ENCODE measurements around the gene ARRDC5. TPM values are rescaled to one million over a fixed set of nuclear protein-coding genes. Genes with fewer than 3 reads are reported as not detected.
A peak's percentile ranks its signal among the peaks of the same experiment; 100 is the strongest.

The ARRDC5 gene
- total RNA-seq, 1 experiment from 2014 or later, result not detected

DNA sequence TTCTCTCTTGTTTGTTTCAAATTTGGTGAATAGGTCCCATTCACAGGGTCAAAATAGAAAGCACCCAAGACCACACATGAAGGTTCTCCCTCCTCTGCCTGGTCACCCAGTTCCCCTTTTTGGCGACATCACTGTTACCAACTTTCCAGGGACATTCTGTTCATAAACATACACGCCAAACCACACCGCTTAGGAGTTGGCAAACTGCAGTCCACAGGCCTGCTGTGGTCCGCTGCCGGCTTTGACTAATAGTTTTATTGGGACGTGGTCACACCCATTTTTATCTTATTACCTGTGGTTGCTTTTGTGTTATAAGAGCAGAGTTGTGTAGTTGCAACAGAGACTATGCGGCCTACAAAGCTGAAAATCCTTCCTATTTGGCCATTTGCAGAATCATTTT lies 30.8 kb upstream of the ARRDC5 start:
- no peak for TF ChIP-seq NR2C2 (CRISPR knock-in tag; IDR thresholded peaks at IDR 0.05)
- TF ChIP-seq ZNF121 (CRISPR knock-in tag; IDR thresholded peaks at IDR 0.05), result no peak
- TF ChIP-seq TEAD1 (CRISPR knock-in tag; IDR thresholded peaks at IDR 0.05), result no peak
- TF ChIP-seq ATF1 (CRISPR knock-in tag; IDR thresholded peaks at IDR 0.05), result no peak
- no peak for TF ChIP-seq USF1 (CRISPR knock-in tag; IDR thresholded peaks at IDR 0.05)
- TF ChIP-seq, protein P1, sequence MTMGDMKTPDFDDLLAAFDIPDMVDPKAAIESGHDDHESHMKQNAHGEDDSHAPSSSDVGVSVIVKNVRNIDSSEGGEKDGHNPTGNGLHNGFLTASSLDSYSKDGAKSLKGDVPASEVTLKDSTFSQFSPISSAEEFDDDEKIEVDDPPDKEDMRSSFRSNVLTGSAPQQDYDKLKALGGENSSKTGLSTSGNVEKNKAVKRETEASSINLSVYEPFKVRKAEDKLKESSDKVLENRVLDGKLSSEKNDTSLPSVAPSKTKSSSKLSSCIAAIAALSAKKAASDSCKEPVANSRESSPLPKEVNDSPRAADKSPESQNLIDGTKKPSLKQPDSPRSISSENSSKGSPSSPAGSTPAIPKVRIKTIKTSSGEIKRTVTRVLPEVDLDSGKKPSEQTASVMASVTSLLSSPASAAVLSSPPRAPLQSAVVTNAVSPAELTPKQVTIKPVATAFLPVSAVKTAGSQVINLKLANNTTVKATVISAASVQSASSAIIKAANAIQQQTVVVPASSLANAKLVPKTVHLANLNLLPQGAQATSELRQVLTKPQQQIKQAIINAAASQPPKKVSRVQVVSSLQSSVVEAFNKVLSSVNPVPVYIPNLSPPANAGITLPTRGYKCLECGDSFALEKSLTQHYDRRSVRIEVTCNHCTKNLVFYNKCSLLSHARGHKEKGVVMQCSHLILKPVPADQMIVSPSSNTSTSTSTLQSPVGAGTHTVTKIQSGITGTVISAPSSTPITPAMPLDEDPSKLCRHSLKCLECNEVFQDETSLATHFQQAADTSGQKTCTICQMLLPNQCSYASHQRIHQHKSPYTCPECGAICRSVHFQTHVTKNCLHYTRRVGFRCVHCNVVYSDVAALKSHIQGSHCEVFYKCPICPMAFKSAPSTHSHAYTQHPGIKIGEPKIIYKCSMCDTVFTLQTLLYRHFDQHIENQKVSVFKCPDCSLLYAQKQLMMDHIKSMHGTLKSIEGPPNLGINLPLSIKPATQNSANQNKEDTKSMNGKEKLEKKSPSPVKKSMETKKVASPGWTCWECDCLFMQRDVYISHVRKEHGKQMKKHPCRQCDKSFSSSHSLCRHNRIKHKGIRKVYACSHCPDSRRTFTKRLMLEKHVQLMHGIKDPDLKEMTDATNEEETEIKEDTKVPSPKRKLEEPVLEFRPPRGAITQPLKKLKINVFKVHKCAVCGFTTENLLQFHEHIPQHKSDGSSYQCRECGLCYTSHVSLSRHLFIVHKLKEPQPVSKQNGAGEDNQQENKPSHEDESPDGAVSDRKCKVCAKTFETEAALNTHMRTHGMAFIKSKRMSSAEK (CRISPR knock-in tag; IDR thresholded peaks at IDR 0.05; ENCODE audit: borderline replicate concordance), result no peak
- TF ChIP-seq CREB1 (CRISPR knock-in tag; IDR thresholded peaks at IDR 0.05), result no peak
- TF ChIP-seq, protein P2, sequence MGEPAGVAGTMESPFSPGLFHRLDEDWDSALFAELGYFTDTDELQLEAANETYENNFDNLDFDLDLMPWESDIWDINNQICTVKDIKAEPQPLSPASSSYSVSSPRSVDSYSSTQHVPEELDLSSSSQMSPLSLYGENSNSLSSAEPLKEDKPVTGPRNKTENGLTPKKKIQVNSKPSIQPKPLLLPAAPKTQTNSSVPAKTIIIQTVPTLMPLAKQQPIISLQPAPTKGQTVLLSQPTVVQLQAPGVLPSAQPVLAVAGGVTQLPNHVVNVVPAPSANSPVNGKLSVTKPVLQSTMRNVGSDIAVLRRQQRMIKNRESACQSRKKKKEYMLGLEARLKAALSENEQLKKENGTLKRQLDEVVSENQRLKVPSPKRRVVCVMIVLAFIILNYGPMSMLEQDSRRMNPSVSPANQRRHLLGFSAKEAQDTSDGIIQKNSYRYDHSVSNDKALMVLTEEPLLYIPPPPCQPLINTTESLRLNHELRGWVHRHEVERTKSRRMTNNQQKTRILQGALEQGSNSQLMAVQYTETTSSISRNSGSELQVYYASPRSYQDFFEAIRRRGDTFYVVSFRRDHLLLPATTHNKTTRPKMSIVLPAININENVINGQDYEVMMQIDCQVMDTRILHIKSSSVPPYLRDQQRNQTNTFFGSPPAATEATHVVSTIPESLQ (CRISPR knock-in tag; IDR thresholded peaks at IDR 0.05), result no peak
- H3K27ac Mint-ChIP-seq, result no peak overlapping the region
- CTCF ChIA-PET, result no interaction called here
- DNase-seq (ENCODE audit: low spot score) (no peak), ATAC-seq (no peak)
- no peaks in the 10 kb centered on the region for H3K4me1 Mint-ChIP-seq
- H3K36me3 Mint-ChIP-seq, result peaks cover 34% of the 10 kb centered on the region
- H3K9me3 Mint-ChIP-seq, result no peaks in the 10 kb centered on the region
- H3K27me3 Mint-ChIP-seq (ENCODE audit: low read depth), result no peaks in the 10 kb centered on the region
- no peak overlapping the region for H3K4me3 Mint-ChIP-seq
- POLR2A ChIA-PET, result no interaction called here

GRCh38 chr19:4932711-4933110 lies 30.0 kb upstream of the ARRDC5 start:
- H3K36me3 Mint-ChIP-seq, result peaks cover 34% of the 10 kb centered on the region
- POLR2A ChIA-PET, result no interaction called here
- DNase-seq (ENCODE audit: low spot score) (no peak), ATAC-seq (no peak)
- TF ChIP-seq NR2C2 (CRISPR knock-in tag; IDR thresholded peaks at IDR 0.05), result no peak
- TF ChIP-seq, protein P3, sequence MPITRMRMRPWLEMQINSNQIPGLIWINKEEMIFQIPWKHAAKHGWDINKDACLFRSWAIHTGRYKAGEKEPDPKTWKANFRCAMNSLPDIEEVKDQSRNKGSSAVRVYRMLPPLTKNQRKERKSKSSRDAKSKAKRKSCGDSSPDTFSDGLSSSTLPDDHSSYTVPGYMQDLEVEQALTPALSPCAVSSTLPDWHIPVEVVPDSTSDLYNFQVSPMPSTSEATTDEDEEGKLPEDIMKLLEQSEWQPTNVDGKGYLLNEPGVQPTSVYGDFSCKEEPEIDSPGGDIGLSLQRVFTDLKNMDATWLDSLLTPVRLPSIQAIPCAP (CRISPR knock-in tag; IDR thresholded peaks at IDR 0.05), result no peak
- TF ChIP-seq, protein P4, sequence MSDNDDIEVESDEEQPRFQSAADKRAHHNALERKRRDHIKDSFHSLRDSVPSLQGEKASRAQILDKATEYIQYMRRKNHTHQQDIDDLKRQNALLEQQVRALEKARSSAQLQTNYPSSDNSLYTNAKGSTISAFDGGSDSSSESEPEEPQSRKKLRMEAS (CRISPR knock-in tag; IDR thresholded peaks at IDR 0.05), result no peak
- no peak for TF ChIP-seq CREM (CRISPR knock-in tag; IDR thresholded peaks at IDR 0.05)
- peaks cover under 1% of the 10 kb centered on the region; the same call in 1 of the 2 replicates for H3K4me1 Mint-ChIP-seq
- no peaks in the 10 kb centered on the region for H3K27me3 Mint-ChIP-seq (ENCODE audit: low read depth)
- no peak overlapping the region for H3K27ac Mint-ChIP-seq
- CTCF ChIA-PET, result no interaction called here
- no peak overlapping the region for H3K4me3 Mint-ChIP-seq
- no peaks in the 10 kb centered on the region for H3K9me3 Mint-ChIP-seq

DNA sequence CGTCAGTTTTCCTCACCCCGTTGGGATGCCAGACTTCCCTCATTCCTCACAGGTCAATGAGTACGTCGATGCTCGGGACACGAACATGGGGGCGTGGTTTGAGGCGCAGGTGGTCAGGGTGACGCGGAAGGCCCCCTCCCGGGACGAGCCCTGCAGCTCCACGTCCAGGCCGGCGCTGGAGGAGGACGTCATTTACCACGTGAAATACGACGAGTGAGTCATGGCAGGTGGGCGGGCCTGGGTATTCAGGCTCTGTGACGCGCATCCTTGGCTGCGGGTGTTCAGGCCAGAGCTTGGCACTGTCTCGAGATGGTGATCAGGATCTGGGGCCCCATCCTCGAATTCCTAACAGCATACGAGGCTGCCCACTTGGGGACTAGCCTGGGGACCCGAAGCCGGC lies 28.0 kb upstream of the ARRDC5 start:
- no peak overlapping the region for H3K4me3 Mint-ChIP-seq
- ChIA-PET POLR2A (no interaction called here), CTCF (no interaction called here)
- H3K4me1 Mint-ChIP-seq, result peaks cover 4% of the 10 kb centered on the region
- peak overlapping the region; percentile 7; the same call in 1 of the 2 replicates for H3K27ac Mint-ChIP-seq
- no peak for ATAC-seq
- no peaks in the 10 kb centered on the region for H3K9me3 Mint-ChIP-seq
- peaks cover 31% of the 10 kb centered on the region for H3K36me3 Mint-ChIP-seq
- no peaks in the 10 kb centered on the region for H3K27me3 Mint-ChIP-seq (ENCODE audit: low read depth)
- no peak for DNase-seq (ENCODE audit: low spot score)
- TF ChIP-seq HMGA2 (CRISPR knock-in tag; IDR thresholded peaks at IDR 0.05), result no peak
- TF ChIP-seq, protein P4 (CRISPR knock-in tag; IDR thresholded peaks at IDR 0.05), result no peak
- no peak for TF ChIP-seq CREB1 (CRISPR knock-in tag; IDR thresholded peaks at IDR 0.05)
- TF ChIP-seq ATF3 (CRISPR knock-in tag; conservative IDR thresholded peaks at IDR 0.05), result no peak
- TF ChIP-seq, protein P1 (CRISPR knock-in tag; IDR thresholded peaks at IDR 0.05; ENCODE audit: borderline replicate concordance), result no peak
- TF ChIP-seq, protein P5, sequence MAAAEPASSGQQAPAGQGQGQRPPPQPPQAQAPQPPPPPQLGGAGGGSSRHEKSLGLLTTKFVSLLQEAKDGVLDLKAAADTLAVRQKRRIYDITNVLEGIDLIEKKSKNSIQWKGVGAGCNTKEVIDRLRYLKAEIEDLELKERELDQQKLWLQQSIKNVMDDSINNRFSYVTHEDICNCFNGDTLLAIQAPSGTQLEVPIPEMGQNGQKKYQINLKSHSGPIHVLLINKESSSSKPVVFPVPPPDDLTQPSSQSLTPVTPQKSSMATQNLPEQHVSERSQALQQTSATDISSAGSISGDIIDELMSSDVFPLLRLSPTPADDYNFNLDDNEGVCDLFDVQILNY (CRISPR knock-in tag; IDR thresholded peaks at IDR 0.05), result no peak

Data from WTC11 (cell line).